ENCODE data around the gene LRRN4.

- TF ChIP-seq POLR2A (IDR thresholded peaks at IDR 0.05; ENCODE audit: low read depth, low read length) (no peak), TAF1 (IDR thresholded peaks at IDR 0.05; ENCODE audit: borderline replicate concordance, low read depth, low read length) (no peak)
These were observed 20.3 kb upstream of the LRRN4 start for GRCh38 chr20:6074145-6074561.

Measured in GM12892 (cell line).